KG1 (cell line): Measurements from ENCODE around the gene ELFN2.

Experiments
- DNase-seq: peaks from one replicate; lab custom pipeline; 2025; lab: John Stamatoyannopoulos, UW

Gene ELFN2

DNA sequence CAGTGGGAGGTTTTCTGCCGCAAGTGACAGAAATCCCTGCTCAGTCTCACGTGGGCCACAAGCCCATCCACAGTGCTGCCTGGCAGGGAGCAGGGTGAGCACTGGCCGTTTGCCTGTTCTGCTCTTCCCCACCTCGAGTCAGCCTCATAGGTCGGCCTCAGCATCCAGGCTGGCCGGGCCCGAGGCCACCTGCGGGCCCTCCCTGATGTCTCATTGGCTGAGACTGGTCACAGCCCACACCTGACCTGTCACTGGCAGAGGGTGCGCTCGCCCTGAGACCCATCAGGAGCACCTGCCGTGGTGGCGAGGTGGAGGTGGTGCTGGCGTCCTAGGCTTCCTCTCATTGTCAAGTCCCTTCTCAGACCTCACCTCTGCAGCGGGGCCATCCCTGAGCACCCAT lies 72.1 kb downstream of the ELFN2 start:
- no peak for DNase-seq

DNA sequence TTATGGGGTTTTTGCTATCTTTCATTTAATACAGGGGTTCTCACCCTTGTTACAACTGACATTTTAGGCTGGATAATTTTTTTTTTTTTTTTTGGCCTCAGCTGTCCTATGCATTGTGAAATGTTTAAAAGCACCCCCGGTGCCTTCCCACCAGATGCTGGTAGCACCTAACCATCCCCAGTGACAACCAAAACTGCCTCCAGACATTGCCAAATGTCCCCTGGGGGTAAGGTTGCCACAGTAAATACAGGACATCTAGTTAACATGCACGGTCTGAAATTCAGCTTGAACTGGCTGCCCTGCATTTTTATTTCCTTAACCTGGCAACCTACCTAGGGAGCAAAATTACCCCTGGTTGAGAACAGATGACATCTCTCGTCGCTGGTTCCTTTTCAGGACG lies 72.6 kb downstream of the ELFN2 start:
- DNase-seq, result no peak

DNA sequence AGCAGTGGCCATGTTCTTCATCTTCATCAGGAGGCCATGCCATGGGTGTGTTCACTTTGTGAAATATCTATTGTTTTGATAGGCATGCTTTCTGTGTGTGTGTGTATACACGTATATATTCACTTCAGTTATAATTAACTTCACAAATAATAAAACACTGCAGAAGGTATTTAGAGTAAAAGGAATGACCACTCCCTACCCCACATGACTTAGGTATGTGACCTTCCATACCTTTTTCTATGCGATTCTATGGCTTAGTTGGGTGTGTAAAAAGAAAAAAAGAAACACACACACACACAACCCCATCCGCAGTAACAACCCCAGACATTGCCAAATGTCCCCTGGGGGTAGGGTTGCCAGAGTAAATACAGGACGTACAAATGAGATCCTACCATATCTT lies 73.0 kb downstream of the ELFN2 start:
- no peak for DNase-seq

DNA sequence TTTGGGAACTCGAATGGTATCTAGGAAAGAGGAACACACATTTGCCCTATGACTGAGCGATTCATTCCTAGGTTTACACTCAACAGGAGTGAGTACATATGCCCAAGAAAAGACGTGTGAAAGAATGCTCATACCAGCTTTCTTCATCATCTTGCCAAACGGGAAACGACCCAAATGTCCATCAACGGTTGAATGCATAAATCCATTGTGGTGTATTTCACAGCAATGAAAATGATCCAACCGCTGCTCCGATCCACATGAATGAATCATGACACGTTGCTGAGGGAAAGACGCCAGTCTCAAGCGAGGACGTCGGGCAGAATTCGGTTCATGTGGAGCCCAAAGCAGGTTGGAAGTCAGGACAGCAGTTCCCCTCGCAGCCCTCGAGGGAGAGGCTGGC lies 73.4 kb downstream of the ELFN2 start:
- DNase-seq, result no peak

DNA sequence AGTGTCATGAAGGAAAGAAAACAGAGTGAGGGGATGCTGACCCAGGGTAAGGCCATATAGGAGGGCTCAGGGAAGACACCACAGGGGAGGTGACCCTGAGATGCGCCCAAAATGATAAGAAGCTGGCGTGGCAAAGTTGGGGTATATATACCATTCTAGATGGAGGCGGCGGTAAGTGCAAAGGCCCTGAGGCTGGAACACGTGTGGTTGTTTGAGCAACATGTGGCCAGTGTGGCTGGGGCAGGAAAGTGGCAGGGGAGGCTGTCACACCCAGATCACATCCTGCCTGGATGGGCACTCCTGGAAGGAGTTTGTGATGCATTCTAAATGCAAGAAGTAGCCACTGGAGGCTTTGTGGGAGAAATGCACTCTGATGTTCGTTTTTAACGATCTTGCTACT lies 74.8 kb downstream of the ELFN2 start:
- DNase-seq, result no peak

DNA sequence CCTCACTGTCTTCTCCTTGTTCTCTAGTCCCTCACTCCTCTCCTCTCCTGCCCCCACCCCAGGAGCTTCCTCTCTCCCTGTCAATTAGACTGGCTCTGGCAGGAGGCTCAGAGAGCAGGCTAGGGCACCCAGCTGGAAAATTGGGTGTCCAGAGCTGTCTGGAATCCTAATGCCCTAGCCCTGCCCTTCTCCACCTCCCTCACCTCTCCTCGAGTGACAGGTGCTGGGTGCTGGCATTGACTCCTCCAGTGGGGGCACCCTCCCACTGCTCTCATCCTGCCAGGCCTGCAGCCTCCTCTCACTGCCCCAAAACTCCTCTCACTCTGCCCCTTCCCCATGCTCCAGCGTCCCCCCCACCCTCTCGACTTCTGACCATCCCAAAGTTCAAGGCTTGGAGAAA lies 76.0 kb downstream of the ELFN2 start:
- no peak for DNase-seq

DNA sequence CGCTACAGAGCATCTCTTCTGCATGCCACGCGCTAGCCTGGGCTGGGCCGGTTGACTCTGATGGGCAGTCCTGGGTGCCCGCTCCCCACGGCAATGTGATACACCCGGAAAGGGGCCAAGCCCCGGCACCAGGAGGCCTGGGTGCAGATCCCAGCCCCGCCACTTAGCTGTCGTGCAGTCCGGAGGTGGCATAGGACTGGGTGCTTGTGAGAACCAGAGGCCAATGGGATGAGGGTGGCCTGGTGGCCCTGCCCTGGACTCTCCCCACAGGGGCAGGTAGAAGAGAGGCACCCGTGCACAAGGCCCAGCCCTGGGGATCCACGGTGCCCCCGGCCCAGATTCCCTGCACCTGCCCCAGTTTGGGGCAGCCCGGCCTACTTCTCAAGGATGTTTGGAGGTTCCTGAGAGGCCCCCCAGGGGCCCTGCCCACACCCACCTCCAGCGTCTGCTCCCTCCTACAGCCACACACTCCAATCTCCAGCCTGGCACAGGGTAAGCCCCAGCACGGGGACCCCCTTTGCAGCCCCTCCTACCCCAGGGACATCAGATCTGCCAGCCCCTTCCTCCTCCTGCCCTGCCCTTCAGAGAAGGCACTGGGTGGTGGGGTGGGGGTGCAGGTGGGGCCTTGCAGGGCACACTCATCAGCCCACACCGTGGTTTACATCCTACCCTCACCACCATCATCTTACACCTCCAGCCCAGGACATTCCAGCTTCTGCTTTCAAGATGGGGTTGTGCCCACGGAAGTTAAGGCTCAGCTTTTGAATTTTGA lies 78.0 kb downstream of the ELFN2 start:
- DNase-seq, result no peak

DNA sequence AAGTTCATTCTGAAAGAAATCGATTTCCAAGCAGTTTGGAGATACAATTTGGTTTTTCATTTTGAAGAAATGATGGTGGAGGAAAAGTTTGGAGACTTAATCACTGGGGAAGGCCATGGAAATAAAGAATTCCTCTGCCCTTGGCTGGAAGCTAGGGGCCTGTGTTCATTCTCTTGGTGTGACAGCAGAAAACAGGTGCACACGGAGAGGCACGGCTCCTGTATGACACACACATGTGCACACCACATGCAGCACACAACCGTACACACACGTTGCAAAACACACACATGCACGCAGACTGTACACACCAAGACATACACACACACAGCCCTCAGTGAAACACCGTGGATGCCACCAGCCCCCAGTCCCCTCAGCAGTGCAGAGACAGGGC lies 80.8 kb downstream of the ELFN2 start:
- DNase-seq, result no peak

DNA sequence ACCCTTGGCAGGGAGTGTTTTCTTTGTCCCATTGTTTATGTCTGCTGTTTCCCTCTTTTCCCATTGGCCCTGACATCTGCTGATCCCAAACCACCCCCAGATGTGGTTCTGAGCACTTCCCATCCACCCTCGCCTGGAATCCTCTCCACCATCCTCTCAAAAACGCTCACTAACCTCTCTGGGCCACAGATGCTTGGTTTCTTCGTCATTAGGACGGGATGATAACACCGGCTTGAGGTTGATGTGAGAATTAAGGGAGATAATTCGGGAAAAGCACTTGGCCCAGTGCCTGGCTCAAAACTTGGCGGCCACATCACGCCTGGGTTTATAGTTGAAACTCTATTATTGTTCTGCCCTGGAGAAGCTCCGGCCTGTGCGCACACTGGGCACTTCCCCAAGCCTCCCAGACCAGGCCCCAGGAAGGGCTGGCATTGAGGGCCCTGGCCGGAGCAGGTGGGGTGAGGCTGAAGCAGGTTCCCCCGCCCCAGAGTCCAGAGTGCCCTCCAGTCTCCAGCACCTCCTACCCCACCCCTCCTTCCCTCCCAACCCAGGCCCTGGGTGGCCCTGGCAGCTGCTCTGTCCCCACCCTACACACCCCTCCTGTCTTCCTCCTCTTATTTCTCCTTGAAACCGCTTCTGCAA lies 81.3 kb downstream of the ELFN2 start:
- DNase-seq, result no peak

DNA sequence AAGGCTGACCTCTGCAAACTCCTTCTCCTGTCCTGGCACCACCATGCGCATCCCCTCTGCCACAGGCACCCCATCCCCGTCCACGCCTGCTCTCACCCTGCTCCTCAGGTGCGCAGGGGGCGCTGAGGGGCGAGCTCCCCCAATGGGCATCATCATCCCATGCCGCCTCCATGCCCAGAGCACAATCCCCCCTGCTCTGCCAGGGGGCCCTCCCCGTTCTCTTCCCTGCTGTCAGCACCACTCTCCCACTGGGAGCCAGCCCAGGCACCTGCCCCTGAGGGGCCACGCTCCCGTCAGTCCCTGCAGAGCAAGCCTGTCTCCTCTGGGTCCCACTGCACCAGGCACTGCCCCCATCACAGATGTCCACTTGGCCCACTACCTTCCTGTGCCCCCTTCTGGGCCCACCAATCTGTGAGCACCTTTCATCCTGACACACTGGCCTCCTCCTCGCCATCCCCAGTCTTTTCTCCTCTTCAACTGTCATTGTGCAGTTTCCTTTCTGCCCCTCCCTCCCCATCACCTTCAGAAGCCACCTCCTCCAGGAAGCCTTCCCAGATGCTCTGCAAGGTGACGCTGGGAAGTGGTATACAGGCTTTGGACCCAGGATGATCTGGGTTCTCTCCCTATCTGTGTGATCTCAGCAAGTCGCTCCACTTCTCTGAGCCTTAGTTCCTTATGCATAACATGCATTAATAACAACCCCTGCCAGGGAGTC lies 82.4 kb downstream of the ELFN2 start:
- DNase-seq, result no peak

DNA sequence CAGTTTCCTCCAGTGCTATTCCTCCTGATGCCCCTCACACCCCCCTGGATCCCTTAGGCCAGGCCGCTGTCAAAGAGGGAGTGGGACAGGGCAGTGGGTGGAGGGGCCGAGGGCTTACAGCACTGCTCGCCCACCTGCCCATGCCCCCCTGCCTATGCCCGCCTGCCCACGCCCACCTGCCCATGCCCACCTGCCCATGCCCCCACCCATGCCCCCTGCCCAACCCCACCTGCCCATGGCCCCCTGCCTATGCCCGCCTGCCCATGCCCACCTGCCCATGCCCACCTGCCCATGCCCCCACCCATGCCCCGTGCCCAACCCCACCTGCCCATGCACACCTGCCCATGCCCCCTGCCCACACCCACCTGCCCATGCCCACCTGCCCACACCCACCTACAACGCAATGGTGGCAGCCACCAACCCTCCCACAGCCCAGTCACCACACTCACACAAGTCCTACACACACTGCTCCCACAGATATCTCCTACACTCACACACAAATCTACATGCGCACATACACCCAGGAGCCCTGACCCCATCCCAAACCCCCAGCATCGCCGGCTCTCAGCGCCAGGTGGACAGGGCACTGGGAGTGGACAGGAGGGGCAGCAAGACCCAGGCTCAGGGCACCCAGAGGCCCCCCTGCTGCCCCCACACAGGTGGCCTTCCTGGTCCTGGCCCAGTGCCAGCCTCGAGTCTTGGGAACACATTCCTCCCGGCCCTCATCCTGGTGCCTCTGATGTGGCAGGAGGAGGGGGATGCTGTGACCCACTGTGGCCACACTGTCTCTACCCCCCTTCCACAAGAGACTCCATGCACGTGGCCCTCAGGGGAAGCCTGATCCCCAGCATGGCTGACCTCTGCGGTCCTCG lies 83.2 kb downstream of the ELFN2 start:
- DNase-seq, result no peak

DNA sequence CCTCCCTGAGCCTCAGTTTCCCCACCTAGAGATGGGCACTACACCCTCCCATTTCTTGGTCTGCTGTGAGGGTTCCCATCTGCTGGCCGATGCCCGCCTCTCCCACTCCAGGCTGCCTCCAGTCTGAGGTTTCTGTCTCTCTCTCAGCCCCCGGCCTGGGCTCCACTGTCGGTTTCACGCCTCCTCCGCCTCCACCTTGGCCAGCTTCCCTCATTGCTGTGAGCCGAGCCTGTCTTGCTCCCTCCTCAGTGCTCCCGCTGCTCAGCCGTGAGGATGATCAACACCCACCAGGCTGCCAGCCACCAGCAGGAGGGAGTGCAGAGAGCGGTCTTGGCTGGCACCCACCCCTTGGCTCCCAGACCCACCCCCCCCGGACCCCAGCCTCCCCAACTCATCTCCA lies 83.9 kb downstream of the ELFN2 start:
- DNase-seq, result no peak

DNA sequence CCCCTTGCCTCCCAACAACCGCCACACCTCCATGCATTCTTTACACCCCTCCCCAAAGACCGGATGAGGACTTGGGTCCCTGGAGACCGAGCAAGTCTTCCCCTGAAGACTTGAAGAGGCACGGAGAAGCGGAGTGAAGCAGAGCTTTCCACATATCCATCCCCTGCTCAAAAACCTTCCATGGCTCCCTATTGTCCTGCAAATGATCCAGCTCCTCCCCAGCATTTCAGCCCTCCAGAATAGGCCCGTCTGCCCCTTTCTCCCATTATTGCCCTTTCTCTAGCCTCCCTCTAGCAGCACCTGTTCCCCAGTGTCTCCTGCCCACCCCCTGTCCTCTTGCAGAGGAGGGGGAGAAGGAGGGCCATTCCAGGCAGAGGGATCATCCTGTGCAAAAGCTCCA lies 85.2 kb downstream of the ELFN2 start:
- no peak for DNase-seq

DNA sequence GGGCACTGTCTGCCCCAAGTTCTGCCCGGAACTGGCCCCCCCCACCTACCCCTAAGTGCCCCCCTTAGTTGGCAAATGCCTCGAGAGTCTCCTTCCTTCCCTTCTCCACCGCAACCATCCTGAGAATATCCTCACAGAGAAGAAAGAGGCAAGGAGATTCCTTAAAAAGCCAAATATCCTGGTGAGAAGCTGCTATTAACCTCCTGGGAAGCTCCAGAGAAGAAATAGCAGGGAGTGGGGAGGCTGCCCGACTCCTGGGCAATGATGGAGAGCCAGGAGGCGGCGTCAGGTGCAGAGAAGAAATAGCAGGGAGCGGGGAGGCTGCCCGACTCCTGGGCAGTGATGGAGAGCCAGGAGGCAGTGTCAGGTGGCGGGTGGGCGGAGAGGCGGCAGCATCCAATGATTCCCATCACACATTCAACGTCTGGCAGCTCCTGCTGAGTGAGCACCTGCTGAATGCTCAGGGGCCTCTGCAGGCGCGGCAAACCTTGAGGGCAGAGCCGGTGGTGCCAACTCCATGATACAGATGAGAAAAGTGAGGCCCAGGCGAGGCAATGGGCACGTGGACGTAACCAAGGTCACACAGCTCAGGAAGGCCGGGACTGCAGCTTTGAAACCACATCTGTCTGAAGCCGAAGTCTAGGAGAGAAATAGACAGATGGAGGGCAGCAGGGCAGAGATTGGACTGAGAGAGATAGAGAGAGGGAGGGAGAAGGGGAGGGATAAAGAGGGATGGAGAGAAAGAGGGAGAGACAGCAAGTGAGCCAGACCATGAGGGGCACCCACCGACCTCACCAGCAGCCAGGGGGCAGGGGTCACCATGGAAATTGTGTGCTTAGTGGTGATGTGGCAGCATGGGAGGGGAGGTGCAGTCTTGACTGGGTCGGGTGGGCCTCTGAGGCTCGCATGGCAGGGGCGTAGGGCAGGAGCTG lies 86.7 kb downstream of the ELFN2 start:
- no peak for DNase-seq

DNA sequence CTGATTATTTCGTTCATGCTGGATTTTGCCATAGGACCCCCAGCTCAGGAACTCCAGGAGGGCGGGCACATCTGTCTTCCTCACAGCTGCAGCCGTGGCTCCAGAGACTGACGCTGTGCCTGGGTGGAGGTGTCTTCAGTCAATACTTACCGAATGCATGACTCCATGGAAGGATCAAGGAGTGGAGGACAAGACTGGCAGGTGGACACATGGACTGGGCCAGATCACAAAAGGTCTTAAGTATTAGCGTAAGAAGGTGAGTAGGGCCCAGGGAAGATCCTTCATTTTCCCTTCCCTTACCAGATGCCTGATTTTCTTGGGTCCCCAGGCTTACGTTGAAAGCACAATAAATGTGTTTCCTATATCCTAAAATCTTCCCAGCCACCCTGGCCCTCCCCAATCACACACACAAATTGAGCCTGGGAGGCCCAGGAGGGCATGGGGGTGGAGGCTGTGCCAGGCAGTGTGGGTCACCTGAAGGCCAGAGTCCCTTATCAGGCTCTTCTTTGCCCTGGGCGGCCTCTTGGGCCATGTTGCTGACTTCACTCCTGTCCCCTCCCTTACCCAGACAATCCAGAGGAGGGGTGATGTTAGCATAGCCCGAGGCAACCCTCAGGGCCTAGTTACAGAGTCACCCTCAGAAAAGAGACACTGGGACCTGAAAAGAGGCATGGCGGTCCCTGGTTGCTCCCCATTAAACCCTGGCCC lies 88.6 kb downstream of the ELFN2 start:
- no peak for DNase-seq

DNA sequence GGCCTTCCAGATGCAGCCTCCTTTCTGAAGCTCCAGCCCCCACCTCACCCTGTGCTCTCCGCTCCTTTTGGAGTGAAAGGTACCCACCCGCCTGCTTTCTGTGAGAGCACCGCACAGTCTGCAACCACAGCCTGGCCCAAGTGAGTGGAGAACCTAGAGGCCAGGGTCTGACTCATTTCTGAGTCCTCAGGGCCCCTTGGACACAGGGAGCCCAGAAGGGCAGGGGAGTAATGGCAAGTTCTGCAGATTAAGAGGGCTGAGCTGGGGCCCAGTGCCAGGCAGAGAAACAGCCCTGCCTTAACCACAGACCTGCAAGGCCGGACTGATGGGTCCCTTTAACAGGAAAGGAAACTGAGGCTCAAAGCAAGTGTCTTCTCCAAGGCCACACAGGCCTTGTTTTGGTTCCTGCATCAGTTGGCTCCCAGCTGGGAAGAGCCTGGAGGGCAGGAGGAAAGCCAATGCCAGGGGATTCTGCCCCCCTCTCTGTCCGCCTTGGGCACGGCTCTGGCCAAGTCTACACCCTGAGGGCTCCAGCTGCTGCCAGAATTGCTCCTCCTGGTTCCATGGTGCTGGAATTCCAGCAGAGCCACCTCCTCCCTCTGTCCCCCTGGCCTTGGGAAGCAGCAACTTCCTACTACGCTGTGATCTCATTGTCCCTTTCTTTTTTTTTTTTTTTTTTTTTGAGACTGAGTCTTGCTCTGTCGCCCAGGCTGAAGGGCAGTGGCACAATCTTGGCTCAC lies 89.9 kb downstream of the ELFN2 start:
- no peak for DNase-seq

DNA sequence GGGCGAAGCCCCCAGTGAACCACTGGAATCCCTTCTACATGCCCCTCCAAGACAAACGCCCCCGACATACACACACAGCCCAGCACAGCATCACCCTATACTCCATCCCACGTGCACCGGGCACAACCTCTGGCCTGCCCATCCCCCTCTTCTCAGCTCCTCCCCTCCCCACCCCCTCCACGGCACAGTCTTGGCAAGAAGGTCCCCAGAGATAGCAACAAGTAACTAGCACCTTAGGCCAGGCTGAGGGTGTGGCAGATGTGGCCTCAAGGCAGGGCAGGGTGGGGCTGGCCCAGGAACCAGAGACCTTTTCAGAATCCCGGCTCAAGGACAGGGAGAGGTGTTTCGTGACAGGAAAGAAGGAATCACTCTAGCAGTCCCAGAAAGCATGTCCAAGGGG lies 90.7 kb downstream of the ELFN2 start:
- DNase-seq, result no peak

DNA sequence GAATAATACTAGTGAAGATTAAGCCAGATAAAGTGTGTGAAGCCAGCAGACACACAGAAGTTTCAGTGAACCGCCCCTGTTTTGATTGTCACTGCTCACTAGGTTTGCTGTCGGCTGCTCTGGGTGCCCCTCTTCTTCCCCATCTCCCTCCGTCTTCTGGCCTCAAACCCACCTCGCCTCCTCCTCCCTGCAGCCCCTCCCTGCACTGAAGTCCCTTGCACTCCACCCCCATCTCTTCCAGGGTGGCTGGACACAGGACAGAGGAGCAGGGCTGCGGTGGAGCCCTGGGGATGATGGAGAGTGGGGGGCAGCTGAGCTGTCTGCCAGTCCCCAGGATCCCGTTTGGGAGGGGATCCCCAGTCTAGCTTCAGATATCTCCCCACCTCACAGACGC lies 91.5 kb downstream of the ELFN2 start:
- DNase-seq, result no peak

DNA sequence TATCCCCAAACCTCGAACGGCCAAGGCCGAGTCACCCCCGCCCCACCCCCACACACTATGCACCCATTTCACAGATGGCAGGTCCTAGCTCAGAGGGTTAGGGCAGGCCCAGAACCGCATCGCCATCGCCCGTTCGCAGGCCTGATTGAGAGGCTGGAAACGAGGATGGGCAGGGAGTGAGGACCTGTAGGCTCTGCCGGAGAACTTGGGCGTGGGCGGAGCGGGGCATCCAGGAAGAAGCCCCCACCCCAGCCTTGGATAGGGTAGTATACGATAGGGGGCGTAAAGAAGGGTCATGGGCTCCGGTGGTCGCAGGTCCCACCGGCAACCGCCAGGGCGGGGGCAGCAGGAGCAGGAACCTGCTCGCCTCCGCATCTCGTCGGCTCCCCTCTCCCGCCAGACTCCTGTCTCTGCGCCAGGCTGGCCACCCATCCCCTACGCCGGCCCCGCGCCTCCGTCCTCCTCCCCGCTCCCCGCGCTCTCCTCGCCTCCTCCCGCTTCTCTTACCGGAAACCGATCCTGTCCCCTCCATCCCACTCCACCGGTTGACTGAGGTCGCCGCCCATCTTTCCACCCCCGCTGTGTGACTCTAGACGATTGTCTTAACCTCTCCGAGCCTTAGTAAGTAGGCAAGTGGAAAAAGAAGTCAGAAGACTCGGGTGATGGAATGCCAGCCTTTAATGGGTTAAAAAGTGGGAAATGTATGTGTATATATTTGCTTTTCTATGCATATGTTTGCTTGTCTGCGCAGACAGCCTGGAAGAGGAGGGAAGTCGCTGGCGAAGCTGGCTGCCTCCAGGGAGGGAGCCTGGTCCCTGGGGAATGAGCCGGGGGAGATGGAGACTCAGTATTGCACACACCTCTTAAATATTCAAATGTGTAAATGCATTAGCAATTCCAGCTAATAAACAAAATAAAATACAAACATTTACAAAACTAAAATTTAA lies 92.1 kb downstream of the ELFN2 start:
- no peak for DNase-seq
